Stimulated activated CD4-positive, alpha-beta T cell treated with anti-CD3 and anti-CD28 coated beads, Interleukin-4, amount 100 ng/mL, for 48 hours (primary cell): ENCODE results near the gene TPGS1.
"Not testable (repeated sequence)": the region's sequence is repeated elsewhere in the genome, so short reads cannot be mapped to it uniquely, and the experiment has no call there.

ENCODE experiments used
- DNase-seq, 2 donors: peaks; one replicate each; pipeline ENCODE4 v3.0.0-alpha.2; 2020; ENCODE audit warnings: low read depth in 2 of 2

The TPGS1 gene

GRCh38 chr19:478236-478903 lies 28.9 kb upstream of the TPGS1 start:
- no peak for DNase-seq

- no peak for DNase-seq
Observed at GRCh38 chr19:478976-479375, 28.3 kb upstream of the TPGS1 start.

- DNase-seq, result peak in 1 of 2 donors; percentile 46
Observed at GRCh38 chr19:480016-480855, 27.1 kb upstream of the TPGS1 start.

- DNase-seq, result not testable (repeated sequence)
Observed at GRCh38 chr19:481100-481499, 26.2 kb upstream of the TPGS1 start.

GRCh38 chr19:482186-483041 lies 24.9 kb upstream of the TPGS1 start:
- DNase-seq, result no peak

GRCh38 chr19:483332-484072 lies 23.8 kb upstream of the TPGS1 start:
- no peak for DNase-seq

- no peak for DNase-seq
Observed at GRCh38 chr19:484494-484893, 22.8 kb upstream of the TPGS1 start.

GRCh38 chr19:485077-485476 lies 22.2 kb upstream of the TPGS1 start:
- no peak for DNase-seq

GRCh38 chr19:485583-486236 lies 21.6 kb upstream of the TPGS1 start:
- DNase-seq, result no peak

- DNase-seq, result peak; percentile 90 to 91
Observed at GRCh38 chr19:488505-489417, 18.5 kb upstream of the TPGS1 start.

- no peak for DNase-seq
Observed at GRCh38 chr19:489418-490196, 17.7 kb upstream of the TPGS1 start.

GRCh38 chr19:491146-491741 lies 16.1 kb upstream of the TPGS1 start:
- no peak for DNase-seq

GRCh38 chr19:492091-492531 lies 15.2 kb upstream of the TPGS1 start:
- DNase-seq, result peak in 1 of 2 donors; percentile 56

- no peak for DNase-seq
Observed at GRCh38 chr19:493391-494170, 13.7 kb upstream of the TPGS1 start.

GRCh38 chr19:494171-495080 lies 12.9 kb upstream of the TPGS1 start:
- DNase-seq, result no peak

- DNase-seq, result no peak
Observed at GRCh38 chr19:495081-495401, 12.3 kb upstream of the TPGS1 start.
